ENCODE data around the gene CALCOCO2.

- TF ChIP-seq, protein P1, sequence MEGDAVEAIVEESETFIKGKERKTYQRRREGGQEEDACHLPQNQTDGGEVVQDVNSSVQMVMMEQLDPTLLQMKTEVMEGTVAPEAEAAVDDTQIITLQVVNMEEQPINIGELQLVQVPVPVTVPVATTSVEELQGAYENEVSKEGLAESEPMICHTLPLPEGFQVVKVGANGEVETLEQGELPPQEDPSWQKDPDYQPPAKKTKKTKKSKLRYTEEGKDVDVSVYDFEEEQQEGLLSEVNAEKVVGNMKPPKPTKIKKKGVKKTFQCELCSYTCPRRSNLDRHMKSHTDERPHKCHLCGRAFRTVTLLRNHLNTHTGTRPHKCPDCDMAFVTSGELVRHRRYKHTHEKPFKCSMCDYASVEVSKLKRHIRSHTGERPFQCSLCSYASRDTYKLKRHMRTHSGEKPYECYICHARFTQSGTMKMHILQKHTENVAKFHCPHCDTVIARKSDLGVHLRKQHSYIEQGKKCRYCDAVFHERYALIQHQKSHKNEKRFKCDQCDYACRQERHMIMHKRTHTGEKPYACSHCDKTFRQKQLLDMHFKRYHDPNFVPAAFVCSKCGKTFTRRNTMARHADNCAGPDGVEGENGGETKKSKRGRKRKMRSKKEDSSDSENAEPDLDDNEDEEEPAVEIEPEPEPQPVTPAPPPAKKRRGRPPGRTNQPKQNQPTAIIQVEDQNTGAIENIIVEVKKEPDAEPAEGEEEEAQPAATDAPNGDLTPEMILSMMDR (IDR thresholded peaks at IDR 0.05): no peak
- peak; percentile 69 for TF ChIP-seq POLR2AphosphoS5 (IDR thresholded peaks at IDR 0.05)
These were observed 5.1 kb downstream of the CALCOCO2 start for GRCh38 chr17:48835971-48836370.

Data from prostate gland (tissue), 2 donors.